GM10266 (cell line): ENCODE results near the gene ANKRD53.
A peak's percentile ranks its signal among the peaks of the same experiment; 100 is the strongest.
"Not testable (repeated sequence)": the region's sequence is repeated elsewhere in the genome, so short reads cannot be mapped to it uniquely, and the experiment has no call there.

Source experiments
- DNase-seq: peaks from one replicate; pipeline ENCODE4 v3.0.0; 2012; ENCODE audit errors: extremely low spot score
- CTCF ChIP-seq: IDR thresholded peaks from 2 replicates; pipeline ENCODE4 v1.5.1; 2012; ENCODE audit warnings: mild to moderate bottlenecking, low read depth; ENCODE audit not compliant: control insufficient read depth, insufficient read depth; ENCODE audit errors: missing control alignments

The ANKRD53 gene

GRCh38 chr2:70994009-70994698 is 15.7 kb downstream of the ANKRD53 start:
- peak; percentile 48 for DNase-seq
- no peak for TF ChIP-seq CTCF

GRCh38 chr2:70994699-70995425 is 16.4 kb downstream of the ANKRD53 start, which contains the start of gene TEX261:
Gene TEX261 (minus strand): TSS chr2:70994873. CDS start chr2:70994757, 116 bp downstream.
- peak; percentile 94 for DNase-seq
- TF ChIP-seq CTCF, result peak; percentile 97

GRCh38 chr2:70995426-70995729 is 16.9 kb downstream of the ANKRD53 start:
- TF ChIP-seq CTCF, result peak; percentile 38
- DNase-seq, result peak; percentile 70

- not testable (repeated sequence) for DNase-seq
Measured at GRCh38 chr2:70998885-70999284, 20.5 kb downstream of the ANKRD53 start.

GRCh38 chr2:70999362-70999761 is 20.9 kb downstream of the ANKRD53 start:
- TF ChIP-seq CTCF, result no peak
- DNase-seq, result no peak

GRCh38 chr2:70999931-71000330 is 21.5 kb downstream of the ANKRD53 start:
- not testable (repeated sequence) for DNase-seq

- TF ChIP-seq CTCF, result peak; percentile 94
- peak; percentile 80 for DNase-seq
Measured at GRCh38 chr2:71000780-71001591, 22.6 kb downstream of the ANKRD53 start.

- DNase-seq, result peak; percentile 1
- no peak for TF ChIP-seq CTCF
Measured at GRCh38 chr2:71001592-71001927, 23.1 kb downstream of the ANKRD53 start.
